GM12891 (cell line): ENCODE results near the gene MTMR1.

Experiments used
- POLR2AphosphoS5 ChIP-seq: IDR thresholded peaks from 2 replicates; pipeline ENCODE4 v1.6.1; 2011; ENCODE audit warnings: low read depth, low read length, control low read depth
- TAF1 ChIP-seq: IDR thresholded peaks from 2 replicates; pipeline ENCODE4 v1.6.1; 2011; ENCODE audit warnings: low read depth, low read length, control low read depth

DNA sequence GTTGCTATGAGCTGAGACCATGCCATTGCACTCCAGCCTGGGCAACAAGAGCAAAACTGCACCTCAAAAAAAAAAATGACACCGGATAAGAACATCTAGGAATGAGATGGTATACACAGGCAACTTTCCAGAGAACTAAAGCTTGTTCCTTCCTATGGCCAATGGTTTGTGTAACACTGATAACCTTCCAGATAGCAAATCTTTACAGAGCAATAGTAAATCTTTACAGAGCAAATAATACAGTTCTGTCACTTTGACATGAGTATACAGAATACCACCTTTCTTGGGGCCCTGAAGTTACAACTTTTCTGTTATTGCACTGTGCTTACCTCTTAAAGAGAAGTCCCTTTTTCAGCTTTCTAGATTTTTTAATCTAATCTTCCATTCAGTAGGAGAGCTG is 113.6 kb downstream of the MTMR1 start:
- TF ChIP-seq TAF1 (no peak), POLR2AphosphoS5 (no peak)
